ENCODE data around the gene CPT1B.
"Not testable (repeated sequence)": the region's sequence is repeated elsewhere in the genome, so short reads cannot be mapped to it uniquely, and the experiment has no call there.

The CPT1B gene

DNA sequence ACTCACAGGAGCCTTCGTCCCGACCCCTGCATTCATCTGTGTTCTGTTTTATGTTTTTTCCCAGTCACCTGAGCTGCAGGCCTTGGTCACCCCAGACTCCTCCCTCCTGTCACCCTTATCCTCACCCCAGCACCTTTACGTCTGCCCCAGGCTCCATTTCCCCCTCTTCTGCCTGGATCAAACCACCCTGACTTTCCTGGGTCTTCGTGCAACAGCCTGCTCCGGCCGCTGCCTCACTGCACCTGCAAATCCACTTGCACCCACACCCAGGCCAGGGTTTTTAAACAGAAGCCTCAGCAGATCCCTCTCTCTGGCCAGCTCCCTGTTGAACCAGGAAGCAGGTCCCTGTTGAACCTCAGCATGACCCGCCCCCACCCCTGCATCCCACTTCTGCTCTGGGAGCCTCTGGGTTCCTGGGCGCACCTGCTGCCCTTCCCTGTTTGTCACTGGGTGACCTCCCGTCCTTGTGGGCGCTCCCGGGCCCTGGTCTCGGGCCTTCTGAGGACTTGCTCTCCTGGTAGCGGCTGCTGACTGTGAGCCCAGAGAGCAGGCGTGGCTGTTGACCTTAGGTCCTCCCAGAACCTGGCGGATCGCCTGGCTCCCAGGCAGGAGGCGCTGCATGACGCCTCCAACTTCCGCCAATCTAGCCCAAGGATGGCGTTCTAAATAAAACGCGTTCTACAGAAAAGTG is 35.2 kb upstream of the CPT1B start:
- no peak for TF ChIP-seq ZNF274 (IDR thresholded peaks at IDR 0.05; ENCODE audit: low read depth, low read length)
- no peak overlapping the region for H3K4me3 ChIP-seq (ENCODE audit: low read length)

DNA sequence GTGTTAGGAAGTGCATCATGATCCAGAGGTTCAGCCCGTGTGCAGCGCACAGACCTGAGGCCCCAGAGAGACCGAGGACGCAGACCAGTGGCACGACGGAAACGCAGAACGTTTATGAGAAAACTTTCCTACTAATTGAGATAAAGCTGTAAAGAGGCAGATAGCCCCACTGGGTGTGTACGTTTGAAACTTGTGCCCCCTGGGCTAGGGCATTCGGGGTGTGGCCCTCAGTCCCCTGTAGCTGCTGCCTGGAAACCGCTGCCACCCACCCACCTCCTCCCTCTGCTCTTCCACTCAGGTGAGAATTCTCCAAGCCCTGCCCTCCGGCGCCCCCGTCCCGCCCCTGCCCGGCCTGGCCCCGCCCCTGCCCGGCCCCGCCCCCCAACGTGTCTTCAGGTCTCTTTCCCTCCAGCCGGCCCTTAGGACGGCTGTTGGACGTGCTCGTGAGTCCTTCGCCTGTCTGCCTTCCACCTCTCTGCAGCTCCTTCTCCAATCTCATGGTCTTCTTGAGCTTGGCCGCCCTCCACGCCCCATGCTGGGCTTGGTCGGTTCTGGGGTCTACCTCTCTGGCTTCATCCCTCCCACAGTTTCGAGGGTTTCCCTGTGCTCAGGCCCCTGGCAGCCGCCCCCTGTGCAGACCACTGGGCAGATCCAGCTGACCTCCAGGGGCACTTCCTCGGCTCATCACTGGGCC is 34.4 kb upstream of the CPT1B start:
- no peak for TF ChIP-seq ZNF274 (IDR thresholded peaks at IDR 0.05; ENCODE audit: low read depth, low read length)
- no peak overlapping the region for H3K4me3 ChIP-seq (ENCODE audit: low read length)

- no peak overlapping the region for H3K4me3 ChIP-seq (ENCODE audit: low read length)
- TF ChIP-seq ZNF274 (IDR thresholded peaks at IDR 0.05; ENCODE audit: low read depth, low read length), result no peak
These were observed 33.9 kb upstream of the CPT1B start for GRCh38 chr22:50612168-50612527.

- TF ChIP-seq ZNF274 (IDR thresholded peaks at IDR 0.05; ENCODE audit: low read depth, low read length), result no peak
- H3K4me3 ChIP-seq (ENCODE audit: low read length), result no peak overlapping the region
These were observed 33.3 kb upstream of the CPT1B start for GRCh38 chr22:50611341-50612060.

- no peak overlapping the region for H3K4me3 ChIP-seq (ENCODE audit: low read length)
- TF ChIP-seq ZNF274 (IDR thresholded peaks at IDR 0.05; ENCODE audit: low read depth, low read length), result no peak
These were observed 32.4 kb upstream of the CPT1B start for GRCh38 chr22:50610581-50610980.

- no peak overlapping the region for H3K4me3 ChIP-seq (ENCODE audit: low read length)
- TF ChIP-seq ZNF274 (IDR thresholded peaks at IDR 0.05; ENCODE audit: low read depth, low read length), result no peak
These were observed 31.8 kb upstream of the CPT1B start for GRCh38 chr22:50610041-50610451.

- TF ChIP-seq ZNF274 (IDR thresholded peaks at IDR 0.05; ENCODE audit: low read depth, low read length), result no peak
These were observed 31.4 kb upstream of the CPT1B start for GRCh38 chr22:50609599-50609998.

DNA sequence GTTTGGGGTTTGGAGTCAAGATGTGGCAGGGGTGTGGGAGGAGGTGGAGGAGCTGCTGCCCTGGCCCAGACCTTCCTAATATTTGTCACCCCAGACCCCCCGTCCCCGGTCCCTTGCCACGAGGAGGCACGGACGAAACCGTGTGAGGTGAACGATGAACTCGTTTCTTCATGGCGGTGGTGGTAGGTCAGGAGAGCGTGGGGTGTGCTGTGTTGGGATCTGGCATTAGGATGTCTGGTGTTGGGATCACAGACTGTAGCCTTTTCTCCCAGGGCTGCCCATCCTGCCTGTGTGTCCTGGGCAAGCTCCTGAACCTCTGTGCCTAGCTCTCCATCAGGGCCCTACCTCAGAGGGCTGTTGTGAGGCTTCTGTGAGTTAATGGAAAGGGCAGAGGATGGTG is 30.8 kb upstream of the CPT1B start:
- no peak for TF ChIP-seq ZNF274 (IDR thresholded peaks at IDR 0.05; ENCODE audit: low read depth, low read length)
- no peak overlapping the region for H3K4me3 ChIP-seq (ENCODE audit: low read length)

More at GRCh38 chr22:50609599-50609998, 31.4 kb upstream of the CPT1B start:
- H3K4me3 ChIP-seq (ENCODE audit: low read length), result no peak overlapping the region

GRCh38 chr22:50608058-50608840 is 30.0 kb upstream of the CPT1B start:
- H3K4me3 ChIP-seq (ENCODE audit: low read length), result not testable (repeated sequence)

- no peak for TF ChIP-seq ZNF274 (IDR thresholded peaks at IDR 0.05; ENCODE audit: low read depth, low read length)
- no peak overlapping the region for H3K4me3 ChIP-seq (ENCODE audit: low read length)
These were observed 29.4 kb upstream of the CPT1B start for GRCh38 chr22:50607659-50608020.

- no peak for TF ChIP-seq ZNF274 (IDR thresholded peaks at IDR 0.05; ENCODE audit: low read depth, low read length)
- no peak overlapping the region for H3K4me3 ChIP-seq (ENCODE audit: low read length)
These were observed 28.9 kb upstream of the CPT1B start for GRCh38 chr22:50606946-50607658.

DNA sequence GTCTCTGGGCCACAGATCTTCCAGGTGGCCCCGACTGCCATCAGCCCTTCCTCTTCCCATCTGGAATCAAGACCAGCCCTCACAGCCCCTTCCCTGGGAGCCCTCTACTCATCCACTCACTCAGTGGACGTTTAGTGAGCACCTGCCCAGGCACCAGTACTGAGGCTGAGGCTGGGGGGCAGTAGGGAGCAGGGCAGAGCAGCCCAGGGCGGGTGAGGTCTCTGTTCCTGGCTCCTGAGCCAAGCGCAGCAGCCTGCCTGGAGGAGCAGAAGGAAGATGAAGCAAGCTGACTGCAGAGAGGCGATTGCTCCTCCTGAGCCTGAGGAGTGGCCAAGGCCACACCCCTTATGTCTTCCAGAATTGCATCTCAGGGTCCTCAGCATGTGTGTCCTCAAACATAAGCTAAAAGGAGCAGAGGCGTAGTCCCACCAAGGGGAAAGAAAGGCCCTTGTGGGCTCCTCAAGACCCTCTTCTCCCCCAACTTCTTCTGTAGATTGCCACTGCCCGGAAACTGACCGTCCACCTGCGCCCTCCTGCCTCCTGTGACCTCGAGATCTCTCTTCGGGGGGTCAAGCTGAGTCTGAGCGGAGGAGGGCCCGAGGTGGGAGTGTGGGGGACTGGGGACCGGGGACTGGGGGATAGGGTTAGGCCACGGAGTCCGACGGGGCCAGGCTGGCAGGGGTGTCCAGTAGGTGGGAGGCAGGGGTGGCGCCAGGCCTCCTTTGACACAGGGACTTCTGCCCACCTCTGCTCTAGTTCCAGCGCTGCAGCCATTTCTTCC is 28.1 kb upstream of the CPT1B start:
- H3K4me3 ChIP-seq (ENCODE audit: low read length), result no peak overlapping the region
- no peak for TF ChIP-seq ZNF274 (IDR thresholded peaks at IDR 0.05; ENCODE audit: low read depth, low read length)

DNA sequence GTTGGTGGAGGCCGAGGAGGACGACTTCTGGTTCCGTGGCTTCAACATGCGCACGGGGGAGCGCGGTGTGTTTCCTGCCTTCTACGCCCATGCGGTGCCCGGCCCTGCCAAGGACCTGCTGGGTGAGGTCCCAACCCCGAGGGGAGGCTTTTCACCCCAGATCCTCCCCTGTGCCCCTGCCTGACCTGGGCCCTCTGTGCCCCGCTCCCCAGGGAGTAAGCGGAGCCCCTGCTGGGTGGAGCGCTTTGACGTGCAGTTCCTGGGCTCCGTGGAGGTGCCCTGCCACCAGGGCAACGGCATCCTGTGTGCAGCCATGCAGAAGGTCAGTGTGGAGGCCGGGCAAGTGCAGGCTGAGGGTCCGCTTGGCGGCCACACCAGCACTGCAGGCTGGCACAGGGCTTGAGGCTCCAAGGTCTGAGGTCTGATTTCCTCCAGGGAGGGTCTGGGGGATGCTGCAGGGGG is 27.4 kb upstream of the CPT1B start:
- H3K4me3 ChIP-seq (ENCODE audit: low read length), result no peak overlapping the region
- no peak for TF ChIP-seq ZNF274 (IDR thresholded peaks at IDR 0.05; ENCODE audit: low read depth, low read length)

Measured in GM08714 (cell line).